ENCODE data around the gene FAM234B.

Gene FAM234B

GRCh38 chr12:13124656-13125505 lies 80.7 kb downstream of the FAM234B start:
- DNase-seq, result no peak

- no peak for DNase-seq
Observed at GRCh38 chr12:13125996-13126395, 81.8 kb downstream of the FAM234B start.

GRCh38 chr12:13126494-13126893 lies 82.3 kb downstream of the FAM234B start:
- no peak for DNase-seq

- no peak for DNase-seq
Observed at GRCh38 chr12:13127444-13127843, 83.3 kb downstream of the FAM234B start.

- no peak for DNase-seq
Observed at GRCh38 chr12:13128291-13128965, 84.2 kb downstream of the FAM234B start.

- no peak for DNase-seq
Observed at GRCh38 chr12:13130981-13131380, 86.8 kb downstream of the FAM234B start.
